H1 (cell line): ENCODE results near the gene DAPL1. TPM values are rescaled to one million over a fixed set of nuclear protein-coding genes. Genes with fewer than 3 reads are reported as not detected.

Experiments used
- CTCF ChIA-PET: fragments of 300-600 bp; sonication (Branson Sonifier 250); formaldehyde crosslinking; loops from one replicate; lab custom pipeline; 2021; ENCODE audit not compliant: partially characterized antibody; lab: Charles Lee
- POLR2A ChIA-PET: fragments of 300-600 bp; sonication (Branson Sonifier 250); formaldehyde crosslinking; loops from one replicate; lab custom pipeline; 2021; ENCODE audit warnings: inconsistent platforms; ENCODE audit not compliant: partially characterized antibody; lab: Charles Lee
- DNase-seq, 2 experiments: peaks; one replicate each; pipeline versions ENCODE4 v3.0.0 to v3.0.0-alpha.2; 2010 to 2022; ENCODE audit warnings: low spot score in 2 of 2, low read depth in 1 of 2, mixed read lengths in 1 of 2
- FAIRE-seq: peaks from 2 replicates; lab custom pipeline; 2011; peaks lifted over from hg19 to GRCh38; lab: Jason Lieb, UNC
- H2AFZ ChIP-seq: 2 replicates; pipeline ENCODE4 v1.8.1; 2012; ENCODE audit warnings: low read length, inconsistent platforms
- H2AK5ac ChIP-seq: 2 replicates; pipeline ENCODE4 v1.6.1; 2013; ENCODE audit warnings: low read depth, low read length
- H2BK120ac ChIP-seq: replicated peaks from 2 replicates; pipeline ENCODE3; 2013; ENCODE audit warnings: low read depth, low read length, inconsistent platforms
- H2BK12ac ChIP-seq: 2 replicates; pipeline ENCODE4 v1.6.1; 2013; ENCODE audit warnings: low read depth, low read length
- H2BK15ac ChIP-seq: 2 replicates; pipeline ENCODE4 v1.6.1; 2013; ENCODE audit warnings: low read length
- H2BK20ac ChIP-seq: 2 replicates; pipeline ENCODE4 v1.6.1; 2013; ENCODE audit warnings: low read length
- H2BK5ac ChIP-seq: 2 replicates; pipeline ENCODE4 v1.6.1; 2013; ENCODE audit warnings: low read depth, low read length
- H3K14ac ChIP-seq: 2 replicates; pipeline ENCODE4 v1.6.1; 2013; ENCODE audit warnings: inconsistent platforms; ENCODE audit not compliant: insufficient read length
- H3K18ac ChIP-seq: 2 replicates; pipeline ENCODE4 v1.6.1; 2013; ENCODE audit warnings: low read length; ENCODE audit errors: extremely low read depth
- H3K23ac ChIP-seq: 2 replicates; pipeline ENCODE4 v1.6.1; 2013; ENCODE audit warnings: inconsistent platforms; ENCODE audit not compliant: insufficient read length
- H3K23me2 ChIP-seq: 2 replicates; pipeline ENCODE4 v1.6.1; 2013; ENCODE audit warnings: low read depth, low read length
- H3K27ac ChIP-seq: 2 replicates; pipeline ENCODE4 v1.6.1; 2011; ENCODE audit warnings: low read depth, low read length, inconsistent platforms
- H3K27me3 ChIP-seq, 4 experiments: replicated peaks in 1 of 4; 1 replicate in 1 of 4; 2 replicates in 3 of 4; pipeline versions ENCODE4 v1.6.1 to v1.8.1; 2011 to 2013; ENCODE audit warnings: low read length in 3 of 4, mild to moderate bottlenecking in 3 of 4, inconsistent platforms in 2 of 4, mixed read lengths in 2 of 4, moderate library complexity in 1 of 4; ENCODE audit not compliant: control insufficient read depth in 3 of 4, insufficient read depth in 3 of 4; ENCODE audit errors: extremely low read depth in 1 of 4
- H3K36me3 ChIP-seq, 4 experiments: 2 replicates each; pipeline versions ENCODE4 v1.6.1 to v1.8.1; 2011 to 2013; ENCODE audit warnings: mild to moderate bottlenecking in 4 of 4, low read length in 3 of 4, moderate library complexity in 2 of 4, control low read depth in 1 of 4, inconsistent platforms in 1 of 4; ENCODE audit not compliant: insufficient read depth in 4 of 4, control insufficient read depth in 2 of 4
- H3K4ac ChIP-seq: replicated peaks from 2 replicates; pipeline ENCODE3; 2013; ENCODE audit warnings: low read length, low read depth, mixed read lengths, inconsistent platforms; ENCODE audit not compliant: insufficient read length
- H3K4me1 ChIP-seq, 4 experiments: replicated peaks in 1 of 4; 1 replicate in 1 of 4; 2 replicates in 3 of 4; pipeline versions ENCODE4 v1.6.1 to v1.8.1; 2011 to 2013; ENCODE audit warnings: low read length in 3 of 4, inconsistent platforms in 2 of 4, mixed read lengths in 1 of 4; ENCODE audit not compliant: insufficient read depth in 4 of 4, control insufficient read depth in 3 of 4
- H3K4me2 ChIP-seq, 2 experiments: 2 replicates each; pipeline versions ENCODE4 v1.6.1 to v1.8.1; 2011 to 2013; ENCODE audit warnings: low read depth in 2 of 2, low read length in 2 of 2, control low read depth in 1 of 2, inconsistent platforms in 1 of 2, mild to moderate bottlenecking in 1 of 2; ENCODE audit not compliant: insufficient read depth in 1 of 2
- H3K4me3 ChIP-seq, 4 experiments: fragments of 200-600, 300-600 bp in 1 of 4; sonication (generic), shearing (Covaris generic), sonication (Bioruptor Twin) in 1 of 4; 2 replicates each; pipeline versions ENCODE4 v1.5.1 to v1.8.1; 2011 to 2016; ENCODE audit warnings: low read length in 4 of 4, low read depth in 3 of 4, control low read depth in 2 of 4, inconsistent platforms in 2 of 4, mild to moderate bottlenecking in 2 of 4, mixed read lengths in 1 of 4, moderate library complexity in 1 of 4; ENCODE audit not compliant: insufficient read depth in 2 of 4; ENCODE audit errors: extremely low read depth in 1 of 4
- H3K56ac ChIP-seq: replicated peaks from 2 replicates; pipeline ENCODE3; 2013; ENCODE audit warnings: low read depth, mild to moderate bottlenecking, mixed read lengths, low read length, inconsistent platforms; ENCODE audit not compliant: insufficient read length
- H3K79me1 ChIP-seq: 2 replicates; pipeline ENCODE4 v1.6.1; 2013; ENCODE audit warnings: low read depth, low read length, control low read depth
- H3K79me2 ChIP-seq, 2 experiments: 2 replicates each; pipeline versions ENCODE4 v1.6.1 to v1.8.1; 2012 to 2013; ENCODE audit warnings: low read length in 2 of 2, mild to moderate bottlenecking in 2 of 2, inconsistent platforms in 1 of 2; ENCODE audit not compliant: insufficient read depth in 2 of 2, control insufficient read depth in 1 of 2
- H3K9ac ChIP-seq, 4 experiments: replicated peaks in 1 of 4; 1 replicate in 1 of 4; 2 replicates in 3 of 4; pipeline versions ENCODE4 v1.6.1 to v1.8.1; 2011 to 2013; ENCODE audit warnings: low read depth in 3 of 4, low read length in 3 of 4, control low read depth in 2 of 4, mild to moderate bottlenecking in 2 of 4, moderate library complexity in 2 of 4, inconsistent platforms in 1 of 4; ENCODE audit errors: extremely low read depth in 1 of 4
- H3K9me3 ChIP-seq, 2 experiments: 2 replicates each; pipeline versions ENCODE4 v1.6.1 to v1.8.1; 2012 to 2013; ENCODE audit warnings: mild to moderate bottlenecking in 2 of 2, moderate library complexity in 2 of 2, control low read depth in 1 of 2, inconsistent platforms in 1 of 2, low read depth in 1 of 2, low read length in 1 of 2, mixed read lengths in 1 of 2; ENCODE audit not compliant: insufficient read depth in 2 of 2
- H4K20me1 ChIP-seq, 2 experiments: replicated peaks in 1 of 2; 2 replicates each; pipeline versions ENCODE3 to v1.8.1; 2011 to 2013; ENCODE audit warnings: inconsistent platforms in 2 of 2, low read length in 2 of 2, mild to moderate bottlenecking in 1 of 2; ENCODE audit not compliant: insufficient read depth in 2 of 2, control insufficient read depth in 1 of 2
- H4K5ac ChIP-seq: 2 replicates; pipeline ENCODE4 v1.6.1; 2013; ENCODE audit warnings: low read length, low read depth, mixed read lengths, inconsistent platforms; ENCODE audit not compliant: insufficient read length
- H4K8ac ChIP-seq: 2 replicates; pipeline ENCODE4 v1.8.0; 2013; ENCODE audit warnings: mild to moderate bottlenecking, moderate library complexity, low read length, inconsistent platforms; ENCODE audit not compliant: insufficient read depth; ENCODE audit errors: extremely low read depth
- H4K91ac ChIP-seq: replicated peaks from 2 replicates; pipeline ENCODE3; 2013; ENCODE audit warnings: low read length, mixed read lengths, inconsistent platforms; ENCODE audit not compliant: insufficient read length
- EGR1 ChIP-seq: IDR thresholded peaks from 2 replicates; pipeline ENCODE4 v1.6.1; 2011; ENCODE audit warnings: low read depth, low read length, borderline replicate concordance
- MAFK ChIP-seq: IDR thresholded peaks from 2 replicates; pipeline ENCODE4 v1.6.1; 2012; ENCODE audit warnings: low read depth, mild to moderate bottlenecking, improper control_type of control experiment, low read length
- NRF1 ChIP-seq: IDR thresholded peaks from 2 replicates; pipeline ENCODE4 v1.6.1; 2011; ENCODE audit warnings: mild to moderate bottlenecking, low read depth, low read length, improper control_type of control experiment
- POU5F1 ChIP-seq: IDR thresholded peaks from 2 replicates; pipeline ENCODE4 v1.6.1; 2011; ENCODE audit warnings: low read depth, mild to moderate bottlenecking, low read length, moderate library complexity
- SIX5 ChIP-seq: IDR thresholded peaks from 2 replicates; pipeline ENCODE4 v1.6.1; 2011; ENCODE audit warnings: mild to moderate bottlenecking, low read depth, low read length
- SRF ChIP-seq: IDR thresholded peaks from 2 replicates; pipeline ENCODE4 v1.6.1; 2011; ENCODE audit warnings: mild to moderate bottlenecking, low read depth, low read length, moderate library complexity
- TCF12 ChIP-seq: IDR thresholded peaks from 2 replicates; pipeline ENCODE4 v1.6.1; 2011; ENCODE audit warnings: low read depth, mild to moderate bottlenecking, low read length
- ZNF274 ChIP-seq: IDR thresholded peaks from 2 replicates; pipeline ENCODE4 v1.7.0; 2012; ENCODE audit warnings: low read length, borderline replicate concordance; ENCODE audit errors: extremely low read depth
- WGBS, 2 experiments: shearing (Covaris generic) in 1 of 2; methylation state at CpG; one replicate each; pipeline versions ENCODE4 v1.1.6 to v1.1.7; 2013 to 2015; ENCODE audit warnings: low lambda C conversion rate in 2 of 2, mixed read lengths in 2 of 2, inconsistent platforms in 1 of 2, low coverage in 1 of 2, missing lambda C conversion rate in 1 of 2; ENCODE audit not compliant: insufficient replicate concordance in 2 of 2, insufficient coverage in 1 of 2, insufficient read length in 1 of 2; ENCODE audit errors: extremely low coverage in 1 of 2, missing lambda C conversion rate in 1 of 2; 5-methylcytosine and 5-hydroxymethylcytosine counted together
- polyA plus RNA-seq, 7 experiments: library from polyadenylated mRNA; depleted of rRNA in 3 of 7; stranded (reverse) in 5 of 7; unstranded in 2 of 7; fragments of >200 nt in 5 of 7; fragments of 200-250 nt in 2 of 7; gene quantifications; 1 replicate in 5 of 7; 2 replicates in 1 of 7; 4 replicates in 1 of 7; pipeline versions ENCODE4 v1.2.1 to v1.2.3, GENCODE V29; 2011 to 2013; ENCODE audit warnings: missing spikeins in 2 of 7, mixed read lengths in 2 of 7
- total RNA-seq: library from RNA; stranded (reverse); fragmentation: NEBNext Ultra II Directional; extraction: Animal tissue kit (Norgen Biotek cat#: 25700); gene quantifications from 2 replicates; pipeline ENCODE4 v1.2.1, GENCODE V29; 2021
- TF ChIP-seq, protein P1 (sequence below): IDR thresholded peaks from 2 replicates; pipeline ENCODE4 v1.6.1; 2012; ENCODE audit warnings: inconsistent platforms
- TF ChIP-seq, protein P2 (sequence below): IDR thresholded peaks from 2 replicates; pipeline ENCODE4 v1.6.1; 2012; ENCODE audit warnings: inconsistent platforms
- TF ChIP-seq, protein P3 (sequence below), 3 experiments: IDR thresholded peaks; 1 replicate in 2 of 3; 2 replicates in 1 of 3; pipeline versions ENCODE4 v1.5.1 to v1.6.1; 2011; ENCODE audit warnings: low read length in 3 of 3, mild to moderate bottlenecking in 3 of 3, inconsistent platforms in 2 of 3, low read depth in 1 of 3, moderate library complexity in 1 of 3; ENCODE audit not compliant: insufficient read depth in 1 of 3; ENCODE audit errors: control extremely low read depth in 1 of 3

DAPL1 gene
- total and polyA plus RNA-seq, 2 of the 8 experiments (the other 6 are each of a cell fraction or from before 2014, with no cell fraction given) = not detected

DNA sequence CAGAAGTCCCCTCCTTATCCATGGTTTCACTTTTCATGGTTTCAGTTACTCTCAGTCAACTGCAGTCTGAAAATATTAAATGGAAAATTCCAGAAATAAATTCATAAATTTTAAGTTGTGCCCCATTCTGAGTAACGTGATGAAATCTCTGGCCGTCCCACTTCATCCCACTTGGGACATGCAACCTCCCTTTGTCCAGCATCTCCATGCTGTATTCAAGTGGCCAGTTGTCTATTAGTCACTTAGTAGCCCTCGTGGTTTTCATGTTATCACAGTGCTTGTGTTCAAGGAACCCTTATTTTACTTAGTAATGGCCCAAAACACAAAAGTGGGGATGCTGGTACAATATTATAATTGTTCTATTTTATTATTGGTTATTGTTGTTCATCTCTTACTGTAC is 18.0 kb upstream of the DAPL1 start:
- DNase-seq (no peak), FAIRE-seq (no peak)
- no peak overlapping the region for H3K27ac ChIP-seq
- ChIA-PET POLR2A (no interaction called here), CTCF (interaction anchor here (2.8 kb wide), 1 partner anchor 23 kb away, joined by 24 read pairs; no protein-coding TSS in a partner anchor)
- no peaks in the 10 kb centered on the region for H3K36me3 ChIP-seq
- no peak overlapping the region for H3K23ac ChIP-seq
- WGBS, 2 experiments = 86% methylated on average over 3 of the region's 3 CpGs; no CpG with 5 or more reads in 1 of the 2 experiments
- no peak overlapping the region for H2BK5ac ChIP-seq
- no peak overlapping the region for H3K56ac ChIP-seq
- no peak overlapping the region for H3K4me3 ChIP-seq
- H2BK120ac ChIP-seq = no peak overlapping the region
- H3K4me1 ChIP-seq = peaks cover 0 to 10% (median 2%) of the 10 kb centered on the region in 4 experiments; a peak in 4 of 7 replicates
- H4K8ac ChIP-seq = no peak overlapping the region
- H3K9me3 ChIP-seq = no peaks in the 10 kb centered on the region
- no peak overlapping the region for H3K4me2 ChIP-seq
- no peak overlapping the region for H2BK20ac ChIP-seq
- H2BK12ac ChIP-seq = no peak overlapping the region
- H3K9ac ChIP-seq = no peak overlapping the region
- no peak overlapping the region for H2AFZ ChIP-seq
- no peaks in the 10 kb centered on the region for H3K79me1 ChIP-seq
- H4K20me1 ChIP-seq = no peaks in the 10 kb centered on the region
- no peaks in the 10 kb centered on the region for H3K79me2 ChIP-seq
- H2BK15ac ChIP-seq = no peak overlapping the region
- H3K4ac ChIP-seq = no peak overlapping the region
- H3K23me2 ChIP-seq = no peaks in the 10 kb centered on the region
- H2AK5ac ChIP-seq = no peak overlapping the region
- no peak overlapping the region for H3K14ac ChIP-seq
- no peak overlapping the region for H3K18ac ChIP-seq
- H3K27me3 ChIP-seq = no peaks in the 10 kb centered on the region
- H4K91ac ChIP-seq = no peak overlapping the region
- H4K5ac ChIP-seq = no peak overlapping the region
- TF ChIP-seq POU5F1 = no peak
- TF ChIP-seq, protein P1, sequence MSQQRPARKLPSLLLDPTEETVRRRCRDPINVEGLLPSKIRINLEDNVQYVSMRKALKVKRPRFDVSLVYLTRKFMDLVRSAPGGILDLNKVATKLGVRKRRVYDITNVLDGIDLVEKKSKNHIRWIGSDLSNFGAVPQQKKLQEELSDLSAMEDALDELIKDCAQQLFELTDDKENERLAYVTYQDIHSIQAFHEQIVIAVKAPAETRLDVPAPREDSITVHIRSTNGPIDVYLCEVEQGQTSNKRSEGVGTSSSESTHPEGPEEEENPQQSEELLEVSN = no peak
- no peak for TF ChIP-seq SIX5
- TF ChIP-seq, protein P2, sequence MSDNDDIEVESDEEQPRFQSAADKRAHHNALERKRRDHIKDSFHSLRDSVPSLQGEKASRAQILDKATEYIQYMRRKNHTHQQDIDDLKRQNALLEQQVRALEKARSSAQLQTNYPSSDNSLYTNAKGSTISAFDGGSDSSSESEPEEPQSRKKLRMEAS = no peak
- TF ChIP-seq ZNF274 = no peak
- no peak for TF ChIP-seq SRF
- TF ChIP-seq EGR1 = no peak
- TF ChIP-seq MAFK = no peak
- TF ChIP-seq, protein P3, sequence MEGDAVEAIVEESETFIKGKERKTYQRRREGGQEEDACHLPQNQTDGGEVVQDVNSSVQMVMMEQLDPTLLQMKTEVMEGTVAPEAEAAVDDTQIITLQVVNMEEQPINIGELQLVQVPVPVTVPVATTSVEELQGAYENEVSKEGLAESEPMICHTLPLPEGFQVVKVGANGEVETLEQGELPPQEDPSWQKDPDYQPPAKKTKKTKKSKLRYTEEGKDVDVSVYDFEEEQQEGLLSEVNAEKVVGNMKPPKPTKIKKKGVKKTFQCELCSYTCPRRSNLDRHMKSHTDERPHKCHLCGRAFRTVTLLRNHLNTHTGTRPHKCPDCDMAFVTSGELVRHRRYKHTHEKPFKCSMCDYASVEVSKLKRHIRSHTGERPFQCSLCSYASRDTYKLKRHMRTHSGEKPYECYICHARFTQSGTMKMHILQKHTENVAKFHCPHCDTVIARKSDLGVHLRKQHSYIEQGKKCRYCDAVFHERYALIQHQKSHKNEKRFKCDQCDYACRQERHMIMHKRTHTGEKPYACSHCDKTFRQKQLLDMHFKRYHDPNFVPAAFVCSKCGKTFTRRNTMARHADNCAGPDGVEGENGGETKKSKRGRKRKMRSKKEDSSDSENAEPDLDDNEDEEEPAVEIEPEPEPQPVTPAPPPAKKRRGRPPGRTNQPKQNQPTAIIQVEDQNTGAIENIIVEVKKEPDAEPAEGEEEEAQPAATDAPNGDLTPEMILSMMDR (IDR thresholded peaks at IDR 0.05; ENCODE audit: control extremely low read depth in 1 of 3, insufficient read depth in 1 of 3, low read depth in 1 of 3, low read length in 3 of 3) = no peak
- TF ChIP-seq TCF12 = no peak
- no peak for TF ChIP-seq NRF1
